NCI-H510A treated with DMSO at 0.1 percent for 48 hours (cell line): Measurements from ENCODE around the gene KLHL20.
A peak's percentile ranks its signal among the peaks of the same experiment; 100 is the strongest.
"Not testable (repeated sequence)": the region's sequence is repeated elsewhere in the genome, so short reads cannot be mapped to it uniquely, and the experiment has no call there.

Experiments used
- DNase-seq: peaks from one replicate; lab custom pipeline; 2025; lab: John Stamatoyannopoulos, UW

KLHL20 gene

GRCh38 chr1:173714759-173715537, at the start of gene KLHL20:
Gene KLHL20, plus strand, starts transcription at chr1:173714981. Its CDS starts 1,063 bp downstream, at chr1:173716044.
- peak; percentile 93 for DNase-seq

- no peak for DNase-seq
These were observed 48.1 kb upstream of the KLHL20 start for GRCh38 chr1:173666646-173667045.

- no peak for DNase-seq
These were observed 45.3 kb upstream of the KLHL20 start, which contains the start of gene ANKRD45 for GRCh38 chr1:173669491-173669941. Gene ANKRD45, minus strand, starts transcription at chr1:173669851. Its CDS starts 10,433 bp downstream, at chr1:173659418.

GRCh38 chr1:173674496-173674895, 40.3 kb upstream of the KLHL20 start:
- not testable (repeated sequence) for DNase-seq

GRCh38 chr1:173680152-173680551, 34.6 kb upstream of the KLHL20 start:
- DNase-seq = not testable (repeated sequence)

- DNase-seq = no peak
These were observed 32.6 kb upstream of the KLHL20 start for GRCh38 chr1:173682184-173682583.

- not testable (repeated sequence) for DNase-seq
These were observed 30.9 kb upstream of the KLHL20 start for GRCh38 chr1:173683838-173684237.

- not testable (repeated sequence) for DNase-seq
These were observed 29.7 kb upstream of the KLHL20 start for GRCh38 chr1:173685121-173685520.

- DNase-seq = no peak
These were observed 26.5 kb upstream of the KLHL20 start for GRCh38 chr1:173688300-173688699.

- DNase-seq = no peak
These were observed 21.5 kb upstream of the KLHL20 start for GRCh38 chr1:173693238-173693637.

GRCh38 chr1:173701299-173701698, 13.5 kb upstream of the KLHL20 start:
- not testable (repeated sequence) for DNase-seq

- DNase-seq = no peak
These were observed 12.0 kb upstream of the KLHL20 start for GRCh38 chr1:173702736-173703135.

- DNase-seq = no peak
These were observed 9.7 kb upstream of the KLHL20 start for GRCh38 chr1:173705117-173705516.

- DNase-seq = no peak
These were observed 6.0 kb upstream of the KLHL20 start for GRCh38 chr1:173708787-173709186.

- no peak for DNase-seq
These were observed 381 bp upstream of the KLHL20 start for GRCh38 chr1:173714441-173714758.

- peak; percentile 62 for DNase-seq
These were observed 710 bp downstream of the KLHL20 start for GRCh38 chr1:173715538-173715844.

GRCh38 chr1:173717238-173717637, 2.5 kb downstream of the KLHL20 start:
- no peak for DNase-seq

GRCh38 chr1:173731331-173731730, 16.6 kb downstream of the KLHL20 start:
- DNase-seq = not testable (repeated sequence)

GRCh38 chr1:173733912-173734311, 19.1 kb downstream of the KLHL20 start:
- DNase-seq = no peak

- not testable (repeated sequence) for DNase-seq
These were observed 21.3 kb downstream of the KLHL20 start for GRCh38 chr1:173736104-173736503.

GRCh38 chr1:173742203-173742886, 27.6 kb downstream of the KLHL20 start:
- no peak for DNase-seq

- no peak for DNase-seq
These were observed 29.9 kb downstream of the KLHL20 start for GRCh38 chr1:173744651-173745050.

GRCh38 chr1:173749137-173749536, 34.4 kb downstream of the KLHL20 start:
- DNase-seq = no peak
